Upper lobe of left lung (tissue), 4 donors: ENCODE results near the gene CCDC180.

ENCODE experiments used
- POLR2AphosphoS5 ChIP-seq, 2 donors: sonication (generic); formaldehyde crosslinking; IDR thresholded peaks; one replicate each; pipeline ENCODE4 v1.5.1; 2017; ENCODE audit warnings: antibody characterized with exemption in 2 of 2
- TF ChIP-seq, protein P1 (sequence below), 6 experiments: fragments of 450-650 bp in 4 of 6; fragments of 200-600 bp in 2 of 6; sonication (generic) in 2 of 6; IDR thresholded peaks; one replicate each; pipeline ENCODE4 v1.5.1; 2016 to 2019; ENCODE audit warnings: antibody characterized with exemption in 6 of 6

DNA sequence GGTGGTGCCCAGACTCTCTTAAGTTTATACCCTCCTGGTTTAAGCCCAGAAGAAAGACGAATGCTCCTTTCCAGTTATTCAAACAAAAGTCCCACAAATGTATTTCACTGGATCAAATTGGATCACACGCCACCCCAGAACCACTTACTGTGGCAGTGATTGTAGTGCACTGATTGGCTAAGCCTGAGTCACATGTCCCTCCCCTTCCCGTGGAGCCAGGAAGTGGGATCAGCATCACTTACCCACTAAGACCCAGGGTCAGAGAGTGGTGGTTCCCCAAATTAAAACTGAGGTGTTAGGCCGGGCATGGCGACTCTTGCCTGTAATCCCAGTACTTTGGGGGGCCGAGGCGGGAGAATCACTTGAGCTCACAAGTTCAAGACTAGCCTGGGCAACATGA lies 29.5 kb upstream of the CCDC180 start:
- TF ChIP-seq POLR2AphosphoS5 (IDR thresholded peaks at IDR 0.05): no peak
- TF ChIP-seq, protein P1, sequence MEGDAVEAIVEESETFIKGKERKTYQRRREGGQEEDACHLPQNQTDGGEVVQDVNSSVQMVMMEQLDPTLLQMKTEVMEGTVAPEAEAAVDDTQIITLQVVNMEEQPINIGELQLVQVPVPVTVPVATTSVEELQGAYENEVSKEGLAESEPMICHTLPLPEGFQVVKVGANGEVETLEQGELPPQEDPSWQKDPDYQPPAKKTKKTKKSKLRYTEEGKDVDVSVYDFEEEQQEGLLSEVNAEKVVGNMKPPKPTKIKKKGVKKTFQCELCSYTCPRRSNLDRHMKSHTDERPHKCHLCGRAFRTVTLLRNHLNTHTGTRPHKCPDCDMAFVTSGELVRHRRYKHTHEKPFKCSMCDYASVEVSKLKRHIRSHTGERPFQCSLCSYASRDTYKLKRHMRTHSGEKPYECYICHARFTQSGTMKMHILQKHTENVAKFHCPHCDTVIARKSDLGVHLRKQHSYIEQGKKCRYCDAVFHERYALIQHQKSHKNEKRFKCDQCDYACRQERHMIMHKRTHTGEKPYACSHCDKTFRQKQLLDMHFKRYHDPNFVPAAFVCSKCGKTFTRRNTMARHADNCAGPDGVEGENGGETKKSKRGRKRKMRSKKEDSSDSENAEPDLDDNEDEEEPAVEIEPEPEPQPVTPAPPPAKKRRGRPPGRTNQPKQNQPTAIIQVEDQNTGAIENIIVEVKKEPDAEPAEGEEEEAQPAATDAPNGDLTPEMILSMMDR (IDR thresholded peaks at IDR 0.05): no peak
